HG03280 (cell line): ENCODE results near the gene TPCN1.

Experiments
- ATAC-seq: cut with Tn5 transposase; IDR thresholded peaks from one replicate; pipeline ENCODE4 v1.9.1; 2021; ENCODE audit warnings: mild to moderate bottlenecking, moderate library complexity; ENCODE audit not compliant: unreplicated experiment

The TPCN1 gene

GRCh38 chr12:113221181-113221996 lies at the start of gene TPCN1:
TPCN1 (plus strand) TSS chr12:113221464; CDS start chr12:113226853, 5,389 bp downstream.
- peak; percentile 90 for ATAC-seq

GRCh38 chr12:113171543-113171942 lies 49.7 kb upstream of the TPCN1 start:
- no peak for ATAC-seq

GRCh38 chr12:113172185-113172584 lies 49.1 kb upstream of the TPCN1 start:
- no peak for ATAC-seq

GRCh38 chr12:113173081-113173698 lies 48.1 kb upstream of the TPCN1 start:
- ATAC-seq, result no peak

GRCh38 chr12:113174461-113175384 lies 46.5 kb upstream of the TPCN1 start:
- no peak for ATAC-seq

GRCh38 chr12:113179023-113179422 lies 42.2 kb upstream of the TPCN1 start:
- no peak for ATAC-seq

- ATAC-seq, result no peak
Measured at GRCh38 chr12:113180333-113180732, 40.9 kb upstream of the TPCN1 start.

GRCh38 chr12:113181975-113182374 lies 39.3 kb upstream of the TPCN1 start:
- no peak for ATAC-seq

GRCh38 chr12:113183030-113183589 lies 38.2 kb upstream of the TPCN1 start:
- ATAC-seq, result no peak

GRCh38 chr12:113184098-113184899 lies 37.0 kb upstream of the TPCN1 start:
- ATAC-seq, result peak; percentile 47

- peak; percentile 86 for ATAC-seq
Measured at GRCh38 chr12:113184900-113185179, 36.4 kb upstream of the TPCN1 start.

- ATAC-seq, result peak; percentile 43
Measured at GRCh38 chr12:113185180-113186032, 35.9 kb upstream of the TPCN1 start, which contains the start of the genes DDX54 and RITA1. DDX54 (minus strand) TSS chr12:113185478; CDS start chr12:113185451, 27 bp downstream. RITA1 (plus strand) TSS chr12:113185721; CDS start chr12:113186747, 1,026 bp downstream.

GRCh38 chr12:113186033-113186365 lies 35.3 kb upstream of the TPCN1 start:
- ATAC-seq, result peak; percentile 3

GRCh38 chr12:113186666-113187325 lies 34.5 kb upstream of the TPCN1 start:
- ATAC-seq, result no peak

- ATAC-seq, result no peak
Measured at GRCh38 chr12:113189361-113189760, 31.9 kb upstream of the TPCN1 start.

- no peak for ATAC-seq
Measured at GRCh38 chr12:113190761-113191160, 30.5 kb upstream of the TPCN1 start.

GRCh38 chr12:113191227-113191626 lies 30.0 kb upstream of the TPCN1 start:
- no peak for ATAC-seq

GRCh38 chr12:113194971-113195391 lies 26.3 kb upstream of the TPCN1 start:
- no peak for ATAC-seq

- ATAC-seq, result no peak
Measured at GRCh38 chr12:113195598-113195997, 25.7 kb upstream of the TPCN1 start.
